GM18519 (cell line): ENCODE results near the gene RIPPLY3.

Source experiments
- ATAC-seq: cut with Tn5 transposase; IDR thresholded peaks from one replicate; pipeline ENCODE4 v1.9.1; 2021; ENCODE audit warnings: mild to moderate bottlenecking, moderate library complexity; ENCODE audit not compliant: unreplicated experiment, low FRiP score

Gene RIPPLY3

GRCh38 chr21:37055271-37055855 lies 48.9 kb downstream of the RIPPLY3 start:
- ATAC-seq: no peak

GRCh38 chr21:37057614-37058013 lies 51.1 kb downstream of the RIPPLY3 start:
- no peak for ATAC-seq

- ATAC-seq: no peak
Measured at GRCh38 chr21:37058261-37058660, 51.8 kb downstream of the RIPPLY3 start.

- no peak for ATAC-seq
Measured at GRCh38 chr21:37059181-37059580, 52.7 kb downstream of the RIPPLY3 start.

- ATAC-seq: no peak
Measured at GRCh38 chr21:37060296-37060695, 53.8 kb downstream of the RIPPLY3 start.

GRCh38 chr21:37061926-37062592 lies 55.6 kb downstream of the RIPPLY3 start:
- no peak for ATAC-seq

- ATAC-seq: no peak
Measured at GRCh38 chr21:37062593-37062935, 56.1 kb downstream of the RIPPLY3 start.

- ATAC-seq: no peak
Measured at GRCh38 chr21:37063433-37063832, 56.9 kb downstream of the RIPPLY3 start.

- no peak for ATAC-seq
Measured at GRCh38 chr21:37064841-37065240, 58.3 kb downstream of the RIPPLY3 start.

GRCh38 chr21:37065561-37066177 lies 59.2 kb downstream of the RIPPLY3 start:
- ATAC-seq: no peak
